ENCODE results near the gene DTYMK.

DNA sequence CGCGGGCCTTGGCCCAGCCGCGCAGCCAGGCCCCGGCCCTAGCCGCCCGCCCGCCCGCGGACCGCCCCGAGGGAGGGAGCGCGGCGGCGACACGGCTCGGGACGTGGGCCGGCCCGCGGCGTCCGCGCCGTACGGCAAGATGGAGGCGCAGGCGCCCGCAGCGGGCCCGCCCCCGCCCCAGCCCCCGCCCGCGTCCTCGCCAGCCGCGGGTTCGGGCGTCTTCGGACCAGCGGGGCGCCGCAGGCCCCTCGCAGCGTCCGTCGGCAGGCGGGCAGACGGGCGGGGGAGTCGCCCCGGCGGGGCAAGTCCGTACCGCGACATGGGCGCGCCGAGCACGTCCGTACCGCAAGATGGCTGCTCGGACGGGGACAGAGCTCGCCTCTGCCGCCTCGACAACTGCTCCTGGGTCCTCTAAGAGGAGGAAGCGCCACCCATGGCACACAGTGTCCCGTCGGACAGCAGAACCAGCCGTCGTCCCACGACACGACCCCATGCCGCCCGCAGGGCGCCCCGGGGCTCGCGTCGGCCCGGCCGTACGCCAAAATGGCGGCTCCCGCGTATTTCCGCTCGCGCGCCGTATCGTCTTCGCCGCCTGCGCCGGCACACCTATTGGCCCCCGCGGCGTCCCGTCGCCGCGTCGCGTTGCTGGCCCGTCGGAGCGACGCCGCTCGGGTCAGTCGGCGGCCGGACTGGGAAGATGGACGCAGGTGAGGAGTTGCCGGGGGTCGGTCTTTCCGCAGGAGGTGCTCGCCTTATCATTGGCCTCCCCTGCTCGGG, 49.4 kb downstream of the DTYMK start, which contains the start of the genes ATG4B and THAP4:
- TF ChIP-seq, protein P1, sequence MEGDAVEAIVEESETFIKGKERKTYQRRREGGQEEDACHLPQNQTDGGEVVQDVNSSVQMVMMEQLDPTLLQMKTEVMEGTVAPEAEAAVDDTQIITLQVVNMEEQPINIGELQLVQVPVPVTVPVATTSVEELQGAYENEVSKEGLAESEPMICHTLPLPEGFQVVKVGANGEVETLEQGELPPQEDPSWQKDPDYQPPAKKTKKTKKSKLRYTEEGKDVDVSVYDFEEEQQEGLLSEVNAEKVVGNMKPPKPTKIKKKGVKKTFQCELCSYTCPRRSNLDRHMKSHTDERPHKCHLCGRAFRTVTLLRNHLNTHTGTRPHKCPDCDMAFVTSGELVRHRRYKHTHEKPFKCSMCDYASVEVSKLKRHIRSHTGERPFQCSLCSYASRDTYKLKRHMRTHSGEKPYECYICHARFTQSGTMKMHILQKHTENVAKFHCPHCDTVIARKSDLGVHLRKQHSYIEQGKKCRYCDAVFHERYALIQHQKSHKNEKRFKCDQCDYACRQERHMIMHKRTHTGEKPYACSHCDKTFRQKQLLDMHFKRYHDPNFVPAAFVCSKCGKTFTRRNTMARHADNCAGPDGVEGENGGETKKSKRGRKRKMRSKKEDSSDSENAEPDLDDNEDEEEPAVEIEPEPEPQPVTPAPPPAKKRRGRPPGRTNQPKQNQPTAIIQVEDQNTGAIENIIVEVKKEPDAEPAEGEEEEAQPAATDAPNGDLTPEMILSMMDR (conservative IDR thresholded peaks at IDR 0.05): no peak
- TF ChIP-seq ZFX (IDR thresholded peaks at IDR 0.05): peak; percentile 7
